ENCODE data around the gene LRRC49.
"Not testable (repeated sequence)": the region's sequence is repeated elsewhere in the genome, so short reads cannot be mapped to it uniquely, and the experiment has no call there.

The LRRC49 gene

DNA sequence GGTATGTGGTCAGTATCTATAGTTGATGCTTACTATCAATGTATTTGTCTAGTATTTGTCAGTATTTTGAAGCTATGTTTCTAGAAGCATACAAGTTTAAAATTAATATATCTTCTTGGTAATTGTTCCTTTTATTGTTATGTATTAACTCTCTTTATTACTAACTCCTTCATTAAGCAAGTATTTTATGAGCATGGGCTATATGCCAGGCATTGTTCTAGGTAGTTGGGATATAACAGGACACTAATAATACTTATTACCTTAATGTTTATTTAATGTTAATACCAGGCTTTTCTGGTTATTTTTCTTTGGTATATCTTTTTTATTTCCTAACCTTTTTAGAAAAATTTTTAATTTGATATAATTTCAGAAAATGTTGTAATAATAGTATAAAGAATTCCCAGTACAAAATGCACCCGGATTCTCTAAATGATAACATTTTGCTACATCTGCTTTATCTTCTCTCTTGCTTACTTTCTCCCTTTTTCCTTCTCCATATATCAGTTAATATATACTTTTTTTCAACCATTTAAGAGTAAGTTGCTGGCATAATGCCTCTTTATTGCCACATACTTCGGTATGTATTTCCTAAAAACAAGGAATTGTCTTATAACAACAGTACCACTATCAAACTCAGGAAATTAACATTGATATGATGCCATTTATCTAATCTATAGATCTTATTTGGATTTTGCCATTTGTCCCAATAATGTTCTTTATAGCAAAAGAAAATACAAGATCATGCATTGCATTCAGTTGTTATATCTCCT lies 30.9 kb downstream of the LRRC49 start:
- DNase-seq = no peak

- DNase-seq = not testable (repeated sequence)
Measured at GRCh38 chr15:70926914-70927313, 34.3 kb downstream of the LRRC49 start.

GRCh38 chr15:70931821-70932220 lies 39.2 kb downstream of the LRRC49 start:
- DNase-seq = no peak

GRCh38 chr15:70932397-70932796 lies 39.8 kb downstream of the LRRC49 start:
- DNase-seq = no peak

- DNase-seq = no peak
Measured at GRCh38 chr15:70933411-70933810, 40.8 kb downstream of the LRRC49 start.

DNA sequence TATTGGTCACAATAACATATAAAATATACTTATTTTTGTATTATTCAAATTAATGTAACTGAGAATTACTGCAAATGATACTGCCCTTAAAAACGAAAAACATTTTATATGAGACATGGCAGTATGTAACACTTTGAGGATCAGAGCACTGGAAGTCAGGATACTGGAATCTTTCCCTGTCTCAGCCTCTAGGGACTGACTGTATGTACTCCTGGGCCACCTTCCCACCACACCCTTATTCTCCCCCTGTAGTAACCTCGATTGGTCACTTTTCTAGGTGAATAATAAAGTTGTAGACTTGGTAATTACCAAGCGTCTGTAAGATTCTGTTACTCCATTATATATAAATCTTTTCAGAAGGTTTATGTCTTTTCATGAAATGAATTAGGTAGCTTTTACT lies 43.0 kb downstream of the LRRC49 start:
- no peak for DNase-seq

DNA sequence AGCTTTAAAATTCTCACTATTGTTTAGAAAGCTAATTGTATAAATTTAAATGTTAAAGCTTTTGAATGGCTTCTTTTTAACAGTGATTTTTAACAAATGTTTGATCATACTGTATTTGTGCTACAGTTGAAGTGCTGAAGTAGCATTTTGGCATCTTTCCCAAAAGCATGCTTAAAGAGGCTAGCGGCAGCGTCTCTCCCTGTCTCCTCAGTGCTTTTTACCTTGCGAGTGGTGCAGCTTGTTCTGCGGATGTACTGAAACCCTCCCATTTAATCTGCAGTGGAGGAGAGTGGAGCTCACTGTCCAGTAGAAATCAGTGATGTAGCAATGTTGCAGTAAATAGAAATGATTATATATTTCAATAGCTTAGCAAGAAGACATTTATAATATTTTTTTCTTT lies 43.7 kb downstream of the LRRC49 start:
- no peak for DNase-seq

DNA sequence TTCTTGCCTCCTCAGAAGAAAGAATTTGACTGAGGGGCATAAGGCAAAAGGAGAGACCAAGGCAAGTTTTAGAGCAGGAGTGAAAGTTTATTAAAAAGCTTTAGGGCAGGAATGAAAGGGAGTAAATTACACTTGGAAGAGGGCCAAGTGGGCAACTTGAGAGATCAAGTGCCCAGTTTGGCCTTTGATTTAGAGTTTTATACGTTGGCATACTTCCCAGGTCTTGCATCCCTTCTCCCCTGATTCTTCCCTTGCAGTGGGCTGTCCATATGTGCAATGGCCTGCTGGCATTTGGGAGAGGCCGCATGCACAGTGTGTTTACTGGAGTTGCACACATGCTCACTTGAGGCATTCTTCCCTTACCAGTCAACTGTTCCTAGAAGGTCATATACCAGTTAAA lies 50.7 kb downstream of the LRRC49 start:
- DNase-seq = not testable (repeated sequence)

DNA sequence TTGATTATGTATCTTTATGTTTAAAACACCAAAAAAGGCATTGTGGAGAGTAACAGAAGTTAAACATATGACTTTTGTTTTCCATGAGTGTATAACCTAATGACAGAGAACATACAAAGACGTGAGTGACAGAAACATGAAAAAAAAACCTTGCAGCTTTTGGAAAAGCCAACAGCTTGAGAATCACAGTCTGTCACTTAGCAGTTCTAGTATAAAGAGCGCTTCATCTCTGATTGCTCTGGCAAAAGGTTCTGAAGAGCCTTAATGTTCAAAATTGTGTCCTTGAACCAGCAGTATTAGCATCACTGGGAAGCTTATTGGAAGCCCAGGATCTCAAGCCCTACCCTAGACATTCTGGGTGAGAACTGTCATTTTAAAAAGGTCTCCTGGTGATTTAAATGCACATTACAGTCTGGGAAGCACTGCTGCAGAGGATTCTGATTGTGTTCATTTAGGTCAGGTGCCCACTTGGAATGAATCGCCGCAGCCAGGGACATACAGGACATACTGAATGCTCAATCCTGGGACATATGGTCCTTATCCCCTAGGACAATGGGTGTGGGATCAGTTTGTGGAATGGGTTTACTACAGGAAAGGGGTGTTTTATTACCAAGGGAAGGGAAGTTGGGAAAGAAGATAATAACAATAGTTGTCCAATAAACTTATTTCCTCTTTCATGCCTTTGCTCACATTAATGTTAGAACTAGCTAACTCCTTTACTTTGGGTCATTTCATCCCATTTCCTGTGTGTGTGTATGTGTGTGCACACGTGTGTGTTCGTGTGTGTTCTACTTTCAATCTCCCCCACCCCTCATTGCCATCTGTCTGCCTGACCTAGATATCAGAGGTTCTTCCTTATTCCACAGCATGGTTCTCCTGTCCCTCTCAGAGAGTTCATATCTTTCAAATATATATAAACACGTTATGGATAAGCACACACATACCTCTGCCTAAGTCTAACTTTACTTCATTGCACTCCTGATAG lies 55.0 kb downstream of the LRRC49 start:
- no peak for DNase-seq

DNA sequence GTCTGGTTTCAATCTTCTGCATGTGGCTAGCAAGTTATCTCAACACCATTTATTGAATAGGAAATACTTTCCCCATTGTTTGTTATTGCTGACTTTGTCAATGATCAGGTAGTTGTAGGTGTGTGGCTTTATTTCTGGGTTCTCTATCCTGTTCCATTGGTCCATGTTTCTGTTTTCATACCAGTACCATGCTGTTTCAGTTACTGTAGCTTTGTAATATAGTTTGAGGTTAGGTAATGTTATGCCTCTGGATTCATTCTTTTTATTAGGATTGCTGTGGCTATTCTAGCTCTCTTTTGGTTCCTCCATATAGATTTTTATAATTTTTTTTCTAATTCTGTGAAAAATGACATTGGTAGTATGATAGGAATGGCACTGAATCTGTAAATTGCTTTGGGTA lies 58.3 kb downstream of the LRRC49 start:
- DNase-seq = no peak

- DNase-seq = no peak
Measured at GRCh38 chr15:70954171-70954570, 61.5 kb downstream of the LRRC49 start.

- no peak for DNase-seq
Measured at GRCh38 chr15:70954733-70955132, 62.1 kb downstream of the LRRC49 start.

- no peak for DNase-seq
Measured at GRCh38 chr15:70955151-70955550, 62.5 kb downstream of the LRRC49 start.

DNA sequence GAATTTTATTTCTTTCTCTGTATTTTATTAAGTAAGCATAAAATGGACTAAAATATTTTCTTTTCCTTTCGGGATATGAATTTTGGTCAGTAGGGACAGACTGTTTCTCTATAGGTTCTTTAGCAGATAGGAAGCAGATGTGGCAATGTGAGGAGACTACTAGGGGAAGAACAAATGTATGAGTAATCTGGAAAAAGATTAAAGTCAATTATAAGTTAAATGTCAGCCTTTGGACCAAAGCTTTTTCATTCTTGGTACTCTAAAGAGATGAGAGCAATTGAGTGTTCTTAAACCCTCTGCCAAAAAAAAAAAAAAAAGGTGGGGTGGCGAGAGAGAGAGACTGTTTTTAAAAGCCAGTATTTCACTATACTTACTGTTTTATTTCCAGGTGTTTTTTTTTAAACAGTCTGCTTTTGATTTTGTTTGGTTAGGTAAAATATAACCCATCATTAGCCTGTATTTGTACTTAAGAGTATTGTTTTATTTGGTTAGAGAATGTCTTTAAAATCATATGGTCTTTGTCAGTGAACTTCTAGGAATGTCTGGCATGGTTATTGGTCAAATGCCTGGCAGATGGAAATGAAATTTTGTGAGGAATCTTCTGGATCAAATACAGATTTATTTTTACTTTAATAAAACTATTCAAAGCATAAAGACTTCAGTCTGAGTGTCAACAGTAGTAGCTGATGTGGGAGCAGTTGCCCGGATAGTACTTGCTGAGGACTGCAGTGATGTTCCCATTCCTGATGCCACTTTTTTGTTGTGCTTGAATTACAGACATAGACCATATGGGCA lies 63.8 kb downstream of the LRRC49 start:
- no peak for DNase-seq

- DNase-seq = no peak
Measured at GRCh38 chr15:70962084-70962483, 69.5 kb downstream of the LRRC49 start.

DNA sequence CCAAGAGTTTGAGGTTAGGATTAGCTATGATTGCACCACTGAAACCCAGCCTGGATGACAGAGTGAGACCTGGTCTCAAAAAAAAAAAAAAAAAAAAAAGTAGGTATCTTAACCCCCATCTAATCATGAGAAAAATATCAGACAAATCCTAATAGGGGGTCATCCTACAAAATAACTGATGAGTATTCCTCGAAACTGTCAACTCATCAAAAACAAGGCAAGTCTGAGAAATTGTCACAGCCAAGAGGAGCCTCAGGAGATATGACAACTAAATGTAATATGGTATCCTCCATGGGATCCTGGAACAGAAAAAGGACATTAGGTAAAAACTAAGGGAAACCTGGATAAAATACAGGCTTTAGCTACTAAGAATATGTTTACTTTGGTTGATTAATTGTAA lies 70.6 kb downstream of the LRRC49 start:
- no peak for DNase-seq

- no peak for DNase-seq
Measured at GRCh38 chr15:70964058-70964457, 71.4 kb downstream of the LRRC49 start.

DNA sequence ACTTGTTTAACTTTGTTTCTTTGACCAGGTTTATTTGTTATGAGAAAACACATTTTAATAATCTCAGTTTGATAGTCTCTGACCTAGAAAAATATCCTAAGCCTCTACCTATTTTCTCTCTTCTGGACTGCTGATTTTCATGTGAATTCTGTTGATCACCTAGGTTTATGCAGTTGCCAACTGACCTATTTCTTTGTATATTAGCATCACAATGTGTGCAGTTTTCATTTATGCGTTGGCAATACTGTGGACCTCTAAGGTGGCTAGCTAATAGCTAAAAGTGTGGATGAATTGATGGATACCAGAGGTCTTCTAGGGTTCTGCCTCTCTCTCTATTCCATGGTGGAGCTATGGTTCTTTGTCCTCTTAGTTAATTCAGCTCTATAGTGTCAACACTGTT lies 72.1 kb downstream of the LRRC49 start:
- DNase-seq = no peak

DNA sequence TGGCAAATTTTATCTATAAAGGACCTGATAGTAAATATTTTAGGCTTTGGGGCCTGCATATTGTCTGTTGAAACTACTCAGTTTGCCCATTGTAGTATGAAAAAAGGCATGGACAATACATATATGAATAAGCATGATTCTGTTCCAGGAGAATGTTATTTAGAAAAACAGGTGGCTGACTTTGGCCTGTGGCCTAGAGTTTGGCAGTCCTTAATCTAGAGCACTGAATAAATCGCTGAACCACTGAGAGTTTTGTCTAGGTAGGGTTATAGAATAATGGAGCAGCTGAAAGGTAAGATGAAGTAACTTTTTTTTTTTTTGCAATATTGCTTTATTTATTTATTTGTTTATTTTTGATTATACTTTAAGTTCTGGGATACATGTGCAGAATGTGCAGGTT lies 75.0 kb downstream of the LRRC49 start:
- DNase-seq = no peak

GRCh38 chr15:70974004-70974832 lies 81.6 kb downstream of the LRRC49 start:
- DNase-seq = no peak

- no peak for DNase-seq
Measured at GRCh38 chr15:70976851-70977250, 84.2 kb downstream of the LRRC49 start.

DNA sequence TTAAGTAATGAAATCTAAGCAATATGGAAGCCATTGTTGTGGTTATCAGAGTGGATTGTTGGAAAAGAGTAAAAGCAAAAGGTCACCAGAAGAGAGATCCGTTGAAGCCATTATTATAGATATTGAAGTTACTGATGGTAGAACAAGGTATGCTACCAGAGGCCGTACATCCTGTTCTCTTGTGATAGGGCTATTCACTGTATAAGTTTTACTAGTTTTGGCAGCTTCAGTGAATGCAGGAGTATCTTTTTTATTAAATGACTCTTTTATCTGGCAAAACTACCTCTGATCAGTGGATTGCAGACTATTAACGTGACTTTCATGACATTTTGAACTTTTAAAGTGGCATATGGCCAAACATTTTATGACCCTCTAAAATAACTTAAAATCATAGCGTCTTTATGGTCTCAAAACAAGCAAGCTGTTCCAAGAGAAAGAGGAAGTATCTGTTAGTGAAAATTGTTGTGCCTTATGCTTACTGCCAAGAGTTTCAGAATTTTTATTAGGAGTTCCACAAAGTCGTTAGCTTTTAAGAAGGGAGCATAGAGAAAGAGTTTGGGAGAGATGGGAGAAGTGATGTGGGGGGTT lies 102.9 kb downstream of the LRRC49 start:
- no peak for DNase-seq
